T-cell (primary cell): ENCODE data around the gene TMEM218. TPM values are rescaled to one million over a fixed set of nuclear protein-coding genes. Genes with fewer than 3 reads are reported as not detected.
A peak's percentile ranks its signal among the peaks of the same experiment; 100 is the strongest.

Experiments used
- ATAC-seq, 4 experiments: fragments of 200-7000 bp in 3 of 4; fragments of 150-1000 bp in 1 of 4; cut with Tn5 transposase; replicated peaks in 1 of 4; 1 replicate in 3 of 4; 2 replicates in 1 of 4; pipeline ENCODE4 v1.10.0; 2021; ENCODE audit warnings: moderate library complexity in 3 of 4, mild to moderate bottlenecking in 2 of 4, moderate number of reproducible peaks in 1 of 4
- CTCF ChIA-PET, 2 donors: fragments of 300-600 bp; sonication (Branson Sonifier 250); formaldehyde crosslinking; loops; one replicate each; lab custom pipeline; 2022; ENCODE audit warnings: antibody characterized with exemption in 2 of 2; lab: Charles Lee
- POLR2A ChIA-PET, 2 donors: fragments of 300-600 bp; sonication (Branson Sonifier 250); formaldehyde crosslinking; loops; one replicate each; lab custom pipeline; 2022; ENCODE audit warnings: antibody characterized with exemption in 2 of 2; lab: Charles Lee
- DNase-seq, 35 experiments: peaks; one replicate each; pipeline versions ENCODE4 v3.0.0 to v3.0.0-alpha.2; 2013 to 2023
- H3K27ac ChIP-seq: one replicate; pipeline ENCODE4 v1.5.1; 2013; ENCODE audit warnings: low read length
- H3K27me3 ChIP-seq, 2 experiments: replicated peaks in 1 of 2; 1 replicate in 1 of 2; 2 replicates in 1 of 2; pipeline versions ENCODE4 v1.6.1 to v1.7.0; 2013; ENCODE audit warnings: low read length in 1 of 2, mixed read lengths in 1 of 2; ENCODE audit not compliant: control insufficient read depth in 2 of 2, insufficient read depth in 2 of 2; ENCODE audit errors: extremely low read depth in 1 of 2
- H3K36me3 ChIP-seq, 2 donors: 1 replicate in 1 of 2; 2 replicates in 1 of 2; pipeline versions ENCODE4 v1.6.1 to v1.7.0; 2013; ENCODE audit warnings: low read length in 1 of 2; ENCODE audit not compliant: control insufficient read depth in 2 of 2, insufficient read depth in 1 of 2; ENCODE audit errors: extremely low read depth in 1 of 2
- H3K4me1 ChIP-seq, 2 experiments: 1 replicate in 1 of 2; 2 replicates in 1 of 2; pipeline versions ENCODE4 v1.6.1 to v1.7.0; 2013; ENCODE audit warnings: low read length in 2 of 2, mixed read lengths in 1 of 2; ENCODE audit not compliant: insufficient read depth in 2 of 2, control insufficient read depth in 1 of 2; ENCODE audit errors: extremely low read depth in 1 of 2
- H3K4me3 ChIP-seq, 2 donors: 1 replicate in 1 of 2; 2 replicates in 1 of 2; pipeline versions ENCODE4 v1.5.1 to v1.7.0; 2013; ENCODE audit warnings: mild to moderate bottlenecking in 2 of 2, low read length in 1 of 2, moderate library complexity in 1 of 2; ENCODE audit not compliant: control insufficient read depth in 1 of 2; ENCODE audit errors: extremely low read depth in 1 of 2
- H3K9me3 ChIP-seq: 2 replicates; pipeline ENCODE4 v1.7.0; 2013
- H3K27ac Mint-ChIP-seq, 2 donors: one replicate each; pipeline ENCODE4 v1.8.0; 2020 to 2021; ENCODE audit warnings: mild to moderate bottlenecking in 2 of 2, mixed read lengths in 2 of 2
- H3K27me3 Mint-ChIP-seq, 2 donors: one replicate each; pipeline ENCODE4 v1.8.0; 2021 to 2022; ENCODE audit warnings: mixed read lengths in 2 of 2
- H3K36me3 Mint-ChIP-seq: one replicate; pipeline ENCODE4 v1.8.0; 2021; ENCODE audit warnings: mixed read lengths
- H3K4me1 Mint-ChIP-seq, 3 donors: one replicate each; pipeline ENCODE4 v1.8.0; 2020 to 2022; ENCODE audit warnings: mixed read lengths in 3 of 3, mild to moderate bottlenecking in 1 of 3
- H3K4me3 Mint-ChIP-seq, 3 donors: one replicate each; pipeline ENCODE4 v1.8.0; 2020 to 2022; ENCODE audit warnings: mild to moderate bottlenecking in 3 of 3, mixed read lengths in 3 of 3, moderate library complexity in 3 of 3
- H3K9me3 Mint-ChIP-seq, 3 donors: one replicate each; pipeline ENCODE4 v1.8.0; 2020 to 2022; ENCODE audit warnings: mixed read lengths in 3 of 3
- WGBS: methylation state at CpG from one replicate; pipeline ENCODE4 v1.1.5; 2013; ENCODE audit warnings: missing lambda C conversion rate; ENCODE audit not compliant: insufficient coverage; 5-methylcytosine and 5-hydroxymethylcytosine counted together
- total RNA-seq, 35 experiments: library from RNA in 6 of 35; stranded (reverse) in 6 of 35; fragments of 120-200 nt in 1 of 35; gene quantifications; one replicate each; pipeline versions ENCODE4 v1.2.1 to v1.2.4 and lab custom pipeline; 2013 to 2026

Gene TMEM218
- total RNA-seq, 5 donors from 2014 or later (not counting 1 experiment from before 2014, with no cell fraction given) = 10.3 to 18.9 (median 14.8) TPM

GRCh38 chr11:125082611-125083311 lies 28.7 kb downstream of the TMEM218 start:
- CTCF ChIA-PET = interaction anchor here in 1 of 2 donors (0.6 to 0.9 kb wide), 2 partner anchors 57 to 272 kb away, joined by 3 to 7 read pairs; no protein-coding TSS in a partner anchor
- WGBS = 72% methylated on average over 10 of the region's 10 CpGs
- POLR2A ChIA-PET = no interaction called here
- H3K4me3 Mint-ChIP-seq = no peak overlapping the region
- no peaks in the 10 kb centered on the region for H3K9me3 ChIP-seq
- H3K27me3 Mint-ChIP-seq = peaks cover 6 to 17% of the 10 kb centered on the region in 2 donors
- no peak overlapping the region for H3K27ac ChIP-seq
- H3K36me3 ChIP-seq = no peaks in the 10 kb centered on the region
- no peak overlapping the region for H3K27ac Mint-ChIP-seq
- peaks cover 0 to 11% of the 10 kb centered on the region in 2 experiments for H3K27me3 ChIP-seq
- DNase-seq (no peak), ATAC-seq (no peak)
- no peaks in the 10 kb centered on the region for H3K4me1 Mint-ChIP-seq
- H3K4me1 ChIP-seq = no peaks in the 10 kb centered on the region
- H3K36me3 Mint-ChIP-seq = no peaks in the 10 kb centered on the region
- H3K9me3 Mint-ChIP-seq = no peaks in the 10 kb centered on the region
- H3K4me3 ChIP-seq = no peak overlapping the region

- ChIA-PET POLR2A (no interaction called here), CTCF (interaction anchor here in 1 of 2 donors (0.6 to 0.9 kb wide), 2 partner anchors 58 to 273 kb away, joined by 3 to 7 read pairs; no protein-coding TSS in a partner anchor)
- Mint-ChIP-seq H3K36me3 (no peaks in the 10 kb centered on the region), H3K27me3 (peaks cover 6 to 20% of the 10 kb centered on the region in 2 donors), H3K27ac (no peak overlapping the region), H3K4me1 (no peaks in the 10 kb centered on the region), H3K4me3 (no peak overlapping the region), H3K9me3 (no peaks in the 10 kb centered on the region)
- H3K4me3 ChIP-seq = no peak overlapping the region
- H3K27ac ChIP-seq = no peak overlapping the region
- H3K27me3 ChIP-seq = peaks cover 0 to 11% of the 10 kb centered on the region in 2 experiments
- no CpG with 5 or more reads among the region's 5 CpGs for WGBS
- H3K9me3 ChIP-seq = no peaks in the 10 kb centered on the region
- DNase-seq (no peak), ATAC-seq (no peak)
- H3K36me3 ChIP-seq = no peaks in the 10 kb centered on the region
- no peaks in the 10 kb centered on the region for H3K4me1 ChIP-seq
These were observed 29.4 kb downstream of the TMEM218 start for GRCh38 chr11:125082040-125082439.

DNA sequence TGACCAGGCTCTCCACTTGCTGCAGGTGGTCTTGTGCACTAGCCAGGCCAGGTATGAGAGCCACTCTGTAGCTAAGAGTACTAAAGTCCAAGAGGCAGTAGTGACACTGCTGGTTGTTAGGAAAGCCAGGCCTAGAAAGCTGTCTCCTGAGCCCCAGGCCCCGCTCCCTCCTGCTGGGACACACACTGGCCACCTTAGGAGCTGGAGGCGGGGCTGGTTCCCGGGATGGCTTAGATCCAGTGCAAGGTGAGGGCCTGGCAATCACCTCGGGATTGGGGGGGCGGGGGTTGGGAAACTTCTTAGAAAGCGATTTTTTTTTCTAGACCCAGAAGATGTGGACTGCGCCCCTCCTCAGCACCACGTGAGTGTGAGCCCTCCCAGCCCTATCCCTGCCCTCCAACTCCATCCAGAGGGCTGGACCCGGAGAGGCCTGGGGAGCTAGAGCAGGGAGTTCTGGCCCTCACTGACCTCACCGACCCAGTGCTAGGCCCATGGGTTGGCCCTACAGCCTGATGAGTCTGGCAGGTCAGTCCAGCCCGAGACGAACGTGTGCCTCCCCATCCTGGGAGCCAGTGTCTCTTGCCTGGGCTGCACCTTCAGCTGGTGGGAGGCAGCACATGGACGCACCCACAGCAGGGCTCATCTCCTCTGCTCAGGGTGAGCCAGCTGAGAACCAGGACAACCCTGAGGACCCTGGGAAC lies 30.2 kb downstream of the TMEM218 start:
- Histone ChIP-seq H3K4me1 (no peaks in the 10 kb centered on the region), H3K36me3 (no peaks in the 10 kb centered on the region), H3K9me3 (no peaks in the 10 kb centered on the region), H3K4me3 (no peak overlapping the region), H3K27me3 (peaks cover 0 to 18% of the 10 kb centered on the region in 2 experiments), H3K27ac (no peak overlapping the region)
- no peak for ATAC-seq
- POLR2A ChIA-PET = interaction anchor here in 1 of 2 donors (0.7 kb wide), 1 partner anchor 20 kb away, joined by 3 read pairs; no protein-coding TSS in a partner anchor
- no peaks in the 10 kb centered on the region for H3K4me1 Mint-ChIP-seq
- CTCF ChIA-PET = no interaction called here
- DNase-seq = no peak
- no peak overlapping the region for H3K27ac Mint-ChIP-seq
- H3K4me3 Mint-ChIP-seq = no peak overlapping the region
- WGBS = 89% methylated on average over 9 of the region's 14 CpGs
- no peaks in the 10 kb centered on the region for H3K36me3 Mint-ChIP-seq
- H3K9me3 Mint-ChIP-seq = no peaks in the 10 kb centered on the region
- peaks cover 6 to 22% of the 10 kb centered on the region in 2 donors for H3K27me3 Mint-ChIP-seq

DNA sequence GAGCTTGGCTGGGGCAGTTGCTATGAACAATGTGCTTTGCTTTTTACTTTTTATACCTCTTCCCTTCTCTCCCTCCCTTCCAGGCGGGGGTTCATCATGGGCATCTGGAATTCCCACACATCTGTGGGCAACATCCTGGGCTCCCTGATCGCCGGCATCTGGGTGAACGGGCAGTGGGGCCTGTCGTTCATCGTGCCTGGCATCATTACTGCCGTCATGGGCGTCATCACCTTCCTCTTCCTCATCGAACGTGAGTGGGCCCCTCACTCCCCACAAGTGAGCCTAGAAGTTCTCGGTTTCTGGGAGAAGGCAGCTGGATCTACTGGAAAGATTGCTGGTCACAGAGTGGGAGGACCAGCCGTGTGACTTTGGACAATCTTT lies 30.9 kb downstream of the TMEM218 start:
- POLR2A ChIA-PET = interaction anchor here in 1 of 2 donors (0.7 kb wide), 1 partner anchor 19 kb away, joined by 3 read pairs; no protein-coding TSS in a partner anchor
- peaks cover 0 to 25% of the 10 kb centered on the region in 2 experiments for H3K27me3 ChIP-seq
- no peaks in the 10 kb centered on the region for H3K9me3 ChIP-seq
- Mint-ChIP-seq H3K4me1 (no peaks in the 10 kb centered on the region), H3K4me3 (no peak overlapping the region), H3K9me3 (no peaks in the 10 kb centered on the region), H3K27me3 (peaks cover 6 to 22% of the 10 kb centered on the region in 2 donors), H3K36me3 (no peaks in the 10 kb centered on the region), H3K27ac (peak overlapping the region in 1 of 2 donors; percentile 36)
- H3K27ac ChIP-seq = no peak overlapping the region
- 69% methylated on average over 3 of the region's 12 CpGs for WGBS
- H3K4me3 ChIP-seq = no peak overlapping the region
- no peaks in the 10 kb centered on the region for H3K36me3 ChIP-seq
- no peak for DNase-seq
- H3K4me1 ChIP-seq = no peaks in the 10 kb centered on the region
- CTCF ChIA-PET = no interaction called here
- ATAC-seq = no peak

DNA sequence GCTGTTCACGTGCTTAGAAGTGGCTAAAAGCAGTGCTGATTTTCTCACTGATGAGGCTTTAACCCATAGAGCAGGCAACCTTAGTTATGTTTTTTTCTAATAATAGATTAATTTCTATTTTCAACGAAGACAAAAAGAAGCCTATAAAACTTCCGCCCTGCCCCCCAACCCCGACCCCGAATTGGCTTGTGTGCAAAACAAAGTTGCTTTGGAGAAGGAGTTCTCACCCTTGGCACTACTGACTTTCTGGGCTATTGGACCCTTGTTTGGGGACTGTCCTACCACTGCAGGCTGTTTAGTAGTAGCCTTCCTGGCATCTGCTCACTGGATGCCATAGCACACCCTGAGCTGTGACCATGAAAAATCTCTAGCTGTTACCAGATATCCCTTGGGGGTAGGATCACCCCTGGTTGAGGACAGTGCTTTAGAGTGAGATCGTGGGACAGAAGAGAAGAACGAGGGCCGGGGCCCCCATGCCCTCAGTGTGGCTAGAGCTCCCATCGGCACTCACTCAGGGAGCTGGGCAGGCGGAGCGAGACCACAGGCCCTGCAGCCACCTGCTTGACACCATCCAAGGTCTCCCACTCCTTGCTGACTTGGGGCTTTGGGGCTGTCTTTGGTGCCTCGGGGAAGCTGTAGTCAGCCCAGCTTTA lies 31.4 kb downstream of the TMEM218 start:
- Histone ChIP-seq H3K4me3 (no peak overlapping the region), H3K27ac (no peak overlapping the region), H3K9me3 (no peaks in the 10 kb centered on the region), H3K4me1 (no peaks in the 10 kb centered on the region), H3K27me3 (peaks cover 0 to 30% of the 10 kb centered on the region in 2 experiments), H3K36me3 (no peaks in the 10 kb centered on the region)
- ATAC-seq = no peak
- H3K4me3 Mint-ChIP-seq = no peak overlapping the region
- H3K27ac Mint-ChIP-seq = no peak overlapping the region
- no peaks in the 10 kb centered on the region for H3K36me3 Mint-ChIP-seq
- ChIA-PET CTCF (interaction anchor here in 1 of 2 donors (0.6 kb wide), 1 partner anchor 85 kb away, joined by 5 read pairs; the partner anchor contains the start of gene PKNOX2), POLR2A (no interaction called here)
- peaks cover 6 to 24% of the 10 kb centered on the region in 2 donors for H3K27me3 Mint-ChIP-seq
- DNase-seq = no peak
- 87% methylated on average over 6 of the region's 12 CpGs for WGBS
- H3K9me3 Mint-ChIP-seq = no peaks in the 10 kb centered on the region
- H3K4me1 Mint-ChIP-seq = no peaks in the 10 kb centered on the region
